Prostate gland (tissue), 2 donors: ENCODE measurements around the gene TTC1. TPM values are rescaled to one million over a fixed set of nuclear protein-coding genes. Genes with fewer than 3 reads are reported as not detected.
A peak's percentile ranks its signal among the peaks of the same experiment; 100 is the strongest.

Experiments used
- DNase-seq: peaks from one replicate; pipeline ENCODE4 v3.0.0-alpha.2; 2019; ENCODE audit warnings: low spot score
- H3K27ac ChIP-seq, 2 donors: fragments of 200-600 bp; sonication (generic); 2 replicates each; pipeline ENCODE4 v1.5.1; 2017 to 2019
- H3K27me3 ChIP-seq: fragments of 200-600 bp; sonication (generic); replicated peaks from 2 replicates; pipeline ENCODE4 v1.5.1; 2019; ENCODE audit not compliant: insufficient read depth
- H3K36me3 ChIP-seq, 2 donors: fragments of 200-600 bp; sonication (generic); 1 replicate in 1 of 2; 2 replicates in 1 of 2; pipeline versions ENCODE4 v1.5.1 to v1.8.1; 2017 to 2019
- H3K4me1 ChIP-seq: fragments of 200-600 bp; sonication (generic); replicated peaks from 2 replicates; pipeline ENCODE4 v1.5.1; 2019
- H3K4me3 ChIP-seq, 2 donors: fragments of 200-600 bp; sonication (generic); 2 replicates each; pipeline ENCODE4 v1.5.1; 2017 to 2019
- H3K9me3 ChIP-seq: fragments of 200-600 bp; sonication (generic); 2 replicates; pipeline ENCODE4 v1.5.1; 2017
- POLR2A ChIP-seq: fragments of 450-650 bp; IDR thresholded peaks from one replicate; pipeline ENCODE4 v1.6.1; 2016; ENCODE audit warnings: antibody characterized with exemption, mild to moderate bottlenecking
- POLR2AphosphoS5 ChIP-seq: sonication (generic); formaldehyde crosslinking; IDR thresholded peaks from one replicate; pipeline ENCODE4 v1.6.1; 2017; ENCODE audit warnings: antibody characterized with exemption
- WGBS: methylation state at CpG from one replicate; pipeline ENCODE4 v1.1.5; 2018; 5-methylcytosine and 5-hydroxymethylcytosine counted together
- intact Hi-C: fragments of 100-400 bp; cut with DNase I; formaldehyde crosslinking; loops from one replicate; pipeline ENCODE4 v1.14.2; 2022
- total RNA-seq, 2 donors: library from RNA; depleted of rRNA; stranded (reverse); fragments of >200 nt; gene quantifications; one replicate each; pipeline ENCODE4 v1.1.0, GENCODE V29; 2016
- TF ChIP-seq, protein P1 (sequence below), 4 experiments: fragments of 200-600 bp in 2 of 4; fragments of 450-650 bp in 2 of 4; sonication (generic) in 2 of 4; IDR thresholded peaks; 1 replicate in 3 of 4; 2 replicates in 1 of 4; pipeline ENCODE4 v1.5.1; 2016 to 2019; ENCODE audit warnings: antibody characterized with exemption in 4 of 4, mild to moderate bottlenecking in 2 of 4, moderate library complexity in 2 of 4

Gene TTC1
- total RNA-seq, 2 donors from 2014 or later: 30.6 to 34.2 TPM

DNA sequence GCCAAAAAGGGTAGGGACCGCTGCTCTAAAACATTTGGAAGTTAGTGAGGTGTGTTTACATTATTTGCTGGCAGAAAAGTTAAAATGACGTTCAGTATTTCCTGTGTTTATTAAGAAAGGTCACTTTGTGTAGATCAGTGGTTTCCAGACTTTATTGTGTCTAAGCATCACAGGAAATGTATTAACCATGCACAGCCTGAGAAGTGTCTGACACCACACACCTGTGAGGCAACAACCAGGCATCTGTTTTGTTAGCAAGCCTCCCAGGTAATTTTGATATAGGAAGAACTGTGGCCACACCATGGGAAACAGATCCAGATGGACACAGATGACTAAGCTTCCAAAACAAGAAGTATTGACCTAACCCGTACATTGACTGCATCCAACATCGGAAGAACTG is 12.0 kb downstream of the TTC1 start:
- Histone ChIP-seq H3K4me3 (no peak overlapping the region), H3K4me1 (no peaks in the 10 kb centered on the region), H3K27me3 (no peaks in the 10 kb centered on the region), H3K27ac (no peak overlapping the region), H3K36me3 (no peaks in the 10 kb centered on the region), H3K9me3 (no peaks in the 10 kb centered on the region)
- intact Hi-C loops: loop anchor here (5.0 kb wide), 2 partner anchors 326 to 371 kb away; no protein-coding TSS in a partner anchor
- WGBS: 47% methylated on average over 4 of the region's 4 CpGs
- no peak for DNase-seq
- TF ChIP-seq POLR2A (no peak), POLR2AphosphoS5 (no peak)
- TF ChIP-seq, protein P1, sequence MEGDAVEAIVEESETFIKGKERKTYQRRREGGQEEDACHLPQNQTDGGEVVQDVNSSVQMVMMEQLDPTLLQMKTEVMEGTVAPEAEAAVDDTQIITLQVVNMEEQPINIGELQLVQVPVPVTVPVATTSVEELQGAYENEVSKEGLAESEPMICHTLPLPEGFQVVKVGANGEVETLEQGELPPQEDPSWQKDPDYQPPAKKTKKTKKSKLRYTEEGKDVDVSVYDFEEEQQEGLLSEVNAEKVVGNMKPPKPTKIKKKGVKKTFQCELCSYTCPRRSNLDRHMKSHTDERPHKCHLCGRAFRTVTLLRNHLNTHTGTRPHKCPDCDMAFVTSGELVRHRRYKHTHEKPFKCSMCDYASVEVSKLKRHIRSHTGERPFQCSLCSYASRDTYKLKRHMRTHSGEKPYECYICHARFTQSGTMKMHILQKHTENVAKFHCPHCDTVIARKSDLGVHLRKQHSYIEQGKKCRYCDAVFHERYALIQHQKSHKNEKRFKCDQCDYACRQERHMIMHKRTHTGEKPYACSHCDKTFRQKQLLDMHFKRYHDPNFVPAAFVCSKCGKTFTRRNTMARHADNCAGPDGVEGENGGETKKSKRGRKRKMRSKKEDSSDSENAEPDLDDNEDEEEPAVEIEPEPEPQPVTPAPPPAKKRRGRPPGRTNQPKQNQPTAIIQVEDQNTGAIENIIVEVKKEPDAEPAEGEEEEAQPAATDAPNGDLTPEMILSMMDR (IDR thresholded peaks at IDR 0.05): no peak

DNA sequence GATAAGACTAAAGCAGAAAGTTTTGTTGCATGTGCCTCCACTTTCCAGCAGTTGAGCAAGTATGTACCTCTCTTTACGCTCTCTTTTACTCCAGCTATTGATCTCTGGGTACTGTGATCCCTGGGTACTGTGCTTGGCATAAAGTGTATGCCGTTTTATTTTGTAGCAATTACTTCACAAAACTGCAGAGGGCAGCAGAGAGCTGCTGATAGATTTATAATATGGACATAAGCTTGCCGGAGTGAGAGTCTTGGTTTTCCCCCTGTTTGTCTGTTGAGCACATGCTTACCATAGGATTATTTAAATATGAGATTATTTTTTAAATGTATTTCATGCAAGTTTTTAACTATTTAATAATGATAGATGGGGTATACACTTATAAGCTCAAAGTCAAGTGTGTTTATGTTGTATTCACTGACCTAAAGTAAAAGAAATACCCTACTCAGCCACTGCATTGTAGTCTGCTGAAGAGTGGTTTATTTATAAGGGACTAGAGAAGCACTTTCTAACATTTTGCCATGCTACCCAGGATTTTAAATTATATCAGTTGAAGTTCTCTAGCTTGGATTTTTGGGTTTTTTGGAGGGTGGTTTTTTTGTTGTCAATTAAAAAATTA is 13.0 kb downstream of the TTC1 start:
- Histone ChIP-seq H3K4me3 (no peak overlapping the region), H3K4me1 (no peaks in the 10 kb centered on the region), H3K36me3 (no peaks in the 10 kb centered on the region), H3K27me3 (no peaks in the 10 kb centered on the region), H3K27ac (no peak overlapping the region), H3K9me3 (no peaks in the 10 kb centered on the region)
- DNase-seq: peak; percentile 62
- TF ChIP-seq POLR2AphosphoS5: peak; percentile 45
- TF ChIP-seq, protein P1 (IDR thresholded peaks at IDR 0.05): peak; percentile 70 to 90 (median 86)
- TF ChIP-seq POLR2A: no peak
- WGBS: 17% methylated on average over 3 of the region's 3 CpGs
- intact Hi-C loops: loop anchor here (2.0 to 5.0 kb wide), 3 partner anchors 177 to 370 kb away; no protein-coding TSS in a partner anchor

DNA sequence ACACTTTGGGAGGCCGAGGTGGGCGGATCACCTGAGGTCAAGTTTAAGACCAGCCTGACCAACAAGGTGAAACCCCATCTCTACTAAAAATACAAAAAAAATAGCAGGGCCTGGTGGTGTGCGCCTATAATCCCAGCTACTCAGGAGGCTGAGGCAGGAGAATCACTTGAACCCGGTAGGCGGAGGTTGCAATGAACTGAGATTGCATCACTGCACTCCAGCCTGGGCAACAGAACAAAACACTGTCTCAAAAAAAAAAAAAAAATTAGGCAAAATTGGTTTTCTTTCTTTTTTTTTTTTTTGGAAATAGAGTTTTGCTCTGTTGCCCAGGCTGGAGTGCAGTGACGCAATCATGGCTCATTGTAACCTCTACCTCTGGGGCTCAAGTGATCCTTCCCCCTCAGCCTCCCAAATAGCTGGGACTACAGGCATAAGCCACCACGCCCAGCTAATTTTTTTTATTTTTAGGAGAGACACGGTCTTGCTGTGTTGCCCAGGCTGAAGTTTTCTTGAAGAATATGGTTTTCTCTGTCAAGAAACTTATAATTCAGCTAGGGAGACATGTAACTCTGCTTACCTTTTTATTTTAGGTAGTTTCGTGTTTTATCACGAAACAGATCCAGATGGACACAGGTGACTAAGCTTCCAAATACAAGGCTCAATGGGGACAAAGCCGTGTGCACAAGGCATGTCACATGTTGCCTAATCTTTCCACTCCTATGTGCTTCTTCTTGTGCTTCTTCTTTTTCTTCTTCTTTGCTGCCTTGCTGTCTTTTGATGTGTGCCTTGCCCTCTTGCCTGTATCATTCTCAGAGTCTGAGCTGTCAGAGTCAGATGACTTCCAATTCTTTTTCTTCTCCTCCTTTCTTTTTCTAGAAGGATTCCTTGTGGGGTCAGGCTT is 14.3 kb downstream of the TTC1 start:
- Histone ChIP-seq H3K4me1 (no peaks in the 10 kb centered on the region), H3K36me3 (no peaks in the 10 kb centered on the region), H3K27ac (no peak overlapping the region), H3K9me3 (no peaks in the 10 kb centered on the region), H3K27me3 (no peaks in the 10 kb centered on the region), H3K4me3 (no peak overlapping the region)
- WGBS: 93% methylated on average over 11 of the region's 11 CpGs
- TF ChIP-seq, protein P1 (IDR thresholded peaks at IDR 0.05): no peak
- no peak for TF ChIP-seq POLR2A
- TF ChIP-seq POLR2AphosphoS5: no peak
- DNase-seq: no peak
- intact Hi-C loops: loop anchor here (2.0 to 5.0 kb wide), 3 partner anchors 176 to 369 kb away; no protein-coding TSS in a partner anchor

DNA sequence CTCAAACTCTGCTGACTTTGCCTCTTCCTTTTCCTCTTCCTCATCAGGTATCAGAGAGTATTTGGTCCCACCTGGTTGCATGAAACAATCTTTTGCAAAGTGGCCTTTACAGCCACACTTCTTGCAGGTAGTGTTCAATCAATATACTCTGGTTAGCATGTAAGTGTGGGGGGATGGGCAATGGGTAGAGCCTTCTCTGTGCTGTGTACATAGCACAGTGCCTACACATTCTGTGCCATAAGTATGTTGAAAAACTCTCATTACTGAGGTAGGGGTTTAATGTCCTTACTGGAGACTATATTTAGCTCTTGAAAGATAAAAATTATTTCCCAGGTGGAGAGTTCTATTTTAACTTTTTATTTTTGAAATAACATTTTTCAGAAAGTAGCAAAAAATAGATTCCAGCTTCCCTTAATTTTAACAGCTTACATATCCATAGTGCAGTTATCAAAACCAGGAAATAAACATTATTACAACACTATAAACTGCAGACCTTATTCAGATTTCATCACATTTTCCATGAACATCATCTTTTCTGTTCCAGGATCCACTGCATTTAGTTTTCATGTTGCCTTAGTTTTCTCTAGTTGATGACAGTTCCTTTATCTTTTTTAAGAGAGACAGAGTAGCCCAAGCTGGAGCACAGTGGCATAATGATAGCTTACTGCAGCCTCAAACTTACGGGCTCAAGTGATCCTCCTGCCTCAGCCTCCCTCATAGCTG is 15.1 kb downstream of the TTC1 start:
- Histone ChIP-seq H3K9me3 (no peaks in the 10 kb centered on the region), H3K36me3 (no peaks in the 10 kb centered on the region), H3K4me3 (no peak overlapping the region), H3K4me1 (no peaks in the 10 kb centered on the region), H3K27me3 (no peaks in the 10 kb centered on the region), H3K27ac (no peak overlapping the region)
- intact Hi-C loops: loop anchor here (2.0 to 5.0 kb wide), 3 partner anchors 175 to 368 kb away; no protein-coding TSS in a partner anchor
- WGBS: 59% methylated on average over 1 of the region's 1 CpG
- no peak for DNase-seq
- TF ChIP-seq POLR2AphosphoS5 (no peak), POLR2A (no peak)
- TF ChIP-seq, protein P1 (IDR thresholded peaks at IDR 0.05): no peak
